Natural killer cell (primary cell): Measurements from ENCODE around the gene AGFG1. TPM values are rescaled to one million over a fixed set of nuclear protein-coding genes. Genes with fewer than 3 reads are reported as not detected.

ENCODE experiments used
- ATAC-seq, 3 donors: fragments of 150-1000 bp in 2 of 3; fragments of 200-7000 bp in 1 of 3; cut with Tn5 transposase; 1 replicate in 1 of 3; 2 replicates in 2 of 3; pipeline ENCODE4 v1.10.0; 2021; ENCODE audit warnings: mild to moderate bottlenecking in 2 of 3, moderate library complexity in 2 of 3
- DNase-seq, 2 donors: peaks; one replicate each; pipeline versions ENCODE4 v3.0.0 to v3.0.0-alpha.2; 2013 to 2021; ENCODE audit warnings: mixed read lengths in 1 of 2
- H3K27ac ChIP-seq: one replicate; pipeline ENCODE4 v1.5.1; 2013; ENCODE audit warnings: mild to moderate bottlenecking, low read length
- H3K27me3 ChIP-seq: one replicate; pipeline ENCODE4 v1.6.1; 2013; ENCODE audit warnings: low read length; ENCODE audit not compliant: control insufficient read depth, insufficient read depth
- H3K36me3 ChIP-seq: one replicate; pipeline ENCODE4 v1.6.1; 2013; ENCODE audit warnings: low read length; ENCODE audit not compliant: control insufficient read depth, insufficient read depth
- H3K4me1 ChIP-seq: one replicate; pipeline ENCODE4 v1.6.1; 2013; ENCODE audit warnings: low read length; ENCODE audit not compliant: control insufficient read depth, insufficient read depth
- H3K4me3 ChIP-seq: one replicate; pipeline ENCODE4 v1.5.1; 2013; ENCODE audit warnings: low read length
- H3K9me3 ChIP-seq: one replicate; pipeline ENCODE4 v1.6.1; 2013; ENCODE audit warnings: low read length; ENCODE audit not compliant: control insufficient read depth, insufficient read depth
- H3K27ac Mint-ChIP-seq, 2 donors: one replicate each; pipeline ENCODE4 v1.8.0; 2022; ENCODE audit warnings: mild to moderate bottlenecking in 2 of 2, mixed read lengths in 2 of 2, moderate library complexity in 1 of 2
- H3K27me3 Mint-ChIP-seq, 2 donors: one replicate each; pipeline ENCODE4 v1.8.0; 2022; ENCODE audit warnings: low read depth in 2 of 2, mixed read lengths in 2 of 2
- H3K36me3 Mint-ChIP-seq: one replicate; pipeline ENCODE4 v1.8.0; 2022; ENCODE audit warnings: mixed read lengths
- H3K4me1 Mint-ChIP-seq, 2 donors: one replicate each; pipeline ENCODE4 v1.8.0; 2022; ENCODE audit warnings: mixed read lengths in 2 of 2
- H3K4me3 Mint-ChIP-seq: one replicate; pipeline ENCODE4 v1.8.0; 2022; ENCODE audit warnings: mild to moderate bottlenecking, moderate library complexity, mixed read lengths
- H3K9me3 Mint-ChIP-seq, 2 donors: one replicate each; pipeline ENCODE4 v1.8.0; 2022; ENCODE audit warnings: mixed read lengths in 2 of 2
- CTCF ChIP-seq: fragments of 200-600 bp; IDR thresholded peaks from one replicate; pipeline ENCODE4 v1.8.0; 2022; ENCODE audit warnings: antibody characterized with exemption
- WGBS: methylation state at CpG from one replicate; pipeline ENCODE4 v1.1.7; 2013; ENCODE audit warnings: missing lambda C conversion rate; ENCODE audit not compliant: insufficient coverage; 5-methylcytosine and 5-hydroxymethylcytosine counted together
- intact Hi-C: fragments of 100-400 bp; cut with micrococcal nuclease; formaldehyde crosslinking; loops from one replicate; pipeline ENCODE4 v1.14.2; 2022
- total RNA-seq, 4 donors: library from RNA; stranded (reverse); fragments of 120-200 nt in 1 of 4; gene quantifications; one replicate each; pipeline versions ENCODE4 v1.2.3 to v1.2.4, GENCODE V29; 2013 to 2022

AGFG1 gene
- total RNA-seq, 3 donors from 2014 or later (not counting 1 experiment from before 2014, with no cell fraction given) = 65.0 to 71.6 (median 67.3) TPM

- no peaks in the 10 kb centered on the region for H3K4me1 ChIP-seq
Observed at GRCh38 chr2:227430639-227431038, 41.3 kb upstream of the AGFG1 start.

GRCh38 chr2:227433171-227433570, 38.8 kb upstream of the AGFG1 start:
- no peak for DNase-seq
- Histone ChIP-seq H3K4me3 (no peak overlapping the region), H3K27me3 (no peaks in the 10 kb centered on the region), H3K36me3 (no peaks in the 10 kb centered on the region), H3K27ac (no peak overlapping the region), H3K4me1 (no peaks in the 10 kb centered on the region), H3K9me3 (peaks cover 17% of the 10 kb centered on the region)
- peaks cover 11% of the 10 kb centered on the region for H3K36me3 Mint-ChIP-seq
- no peak for ATAC-seq
- intact Hi-C loops = no loop called here
- H3K27me3 Mint-ChIP-seq = peaks cover 0 to 5% of the 10 kb centered on the region in 2 donors
- TF ChIP-seq CTCF = no peak
- peaks cover 0 to 8% of the 10 kb centered on the region in 2 donors for H3K9me3 Mint-ChIP-seq
- 88% methylated on average over 1 of the region's 2 CpGs for WGBS
- H3K4me1 Mint-ChIP-seq = no peaks in the 10 kb centered on the region
- H3K4me3 Mint-ChIP-seq = no peak overlapping the region
- no peak overlapping the region for H3K27ac Mint-ChIP-seq

More at GRCh38 chr2:227430639-227431038, 41.3 kb upstream of the AGFG1 start:
- H3K27ac ChIP-seq = no peak overlapping the region
- H3K4me1 Mint-ChIP-seq = no peaks in the 10 kb centered on the region
- intact Hi-C loops = no loop called here
- H3K4me3 ChIP-seq = no peak overlapping the region
- peaks cover 17% of the 10 kb centered on the region for H3K9me3 ChIP-seq
- no peaks in the 10 kb centered on the region for H3K27me3 ChIP-seq
- H3K4me3 Mint-ChIP-seq = no peak overlapping the region
- H3K36me3 Mint-ChIP-seq = peaks cover 11% of the 10 kb centered on the region
- H3K27ac Mint-ChIP-seq = no peak overlapping the region
- H3K27me3 Mint-ChIP-seq = peaks cover 0 to 8% of the 10 kb centered on the region in 2 donors
- TF ChIP-seq CTCF = no peak
- WGBS = 93% methylated on average over 1 of the region's 3 CpGs
- no peak for DNase-seq
- no peaks in the 10 kb centered on the region for H3K36me3 ChIP-seq
- H3K9me3 Mint-ChIP-seq = peaks cover 0 to 8% of the 10 kb centered on the region in 2 donors
- no peak for ATAC-seq

- no peaks in the 10 kb centered on the region for H3K4me1 Mint-ChIP-seq
- H3K36me3 Mint-ChIP-seq = peaks cover 11% of the 10 kb centered on the region
- no peaks in the 10 kb centered on the region for H3K27me3 ChIP-seq
- intact Hi-C loops = no loop called here
- no peaks in the 10 kb centered on the region for H3K4me1 ChIP-seq
- no peak for TF ChIP-seq CTCF
- no peaks in the 10 kb centered on the region for H3K36me3 ChIP-seq
- H3K9me3 ChIP-seq = peaks cover 17% of the 10 kb centered on the region
- no peak for DNase-seq
- no peak overlapping the region for H3K4me3 ChIP-seq
- H3K27ac Mint-ChIP-seq = no peak overlapping the region
- peaks cover 5 to 9% of the 10 kb centered on the region in 2 donors for H3K27me3 Mint-ChIP-seq
- no peak overlapping the region for H3K27ac ChIP-seq
- no peak for ATAC-seq
- 84% methylated on average over 5 of the region's 7 CpGs for WGBS
- no peak overlapping the region for H3K4me3 Mint-ChIP-seq
- peaks cover 0 to 8% of the 10 kb centered on the region in 2 donors for H3K9me3 Mint-ChIP-seq
Observed at GRCh38 chr2:227436436-227437174, 35.4 kb upstream of the AGFG1 start.

GRCh38 chr2:227439214-227439613, 32.7 kb upstream of the AGFG1 start:
- no peaks in the 10 kb centered on the region for H3K4me1 Mint-ChIP-seq
- 96% methylated on average over 5 of the region's 5 CpGs for WGBS

More at GRCh38 chr2:227439214-227439613, 32.7 kb upstream of the AGFG1 start:
- no peak for TF ChIP-seq CTCF
- Mint-ChIP-seq H3K4me3 (no peak overlapping the region), H3K27me3 (peaks cover 7 to 15% of the 10 kb centered on the region in 2 donors), H3K27ac (no peak overlapping the region), H3K9me3 (no peaks in the 10 kb centered on the region), H3K36me3 (no peaks in the 10 kb centered on the region)
- no peaks in the 10 kb centered on the region for H3K27me3 ChIP-seq
- ATAC-seq (no peak), DNase-seq (no peak)
- no peak overlapping the region for H3K27ac ChIP-seq
- no peaks in the 10 kb centered on the region for H3K9me3 ChIP-seq
- intact Hi-C loops = no loop called here
- no peaks in the 10 kb centered on the region for H3K36me3 ChIP-seq
- H3K4me1 ChIP-seq = no peaks in the 10 kb centered on the region
- H3K4me3 ChIP-seq = no peak overlapping the region
